Neural cell (in vitro differentiated cells): ENCODE measurements around the gene CTNNA1. TPM values are rescaled to one million over a fixed set of nuclear protein-coding genes. Genes with fewer than 3 reads are reported as not detected.

Source experiments
- H2AFZ ChIP-seq: fragments of 200-600, 300-800 bp; sonication (generic), shearing (Covaris generic); 2 replicates; pipeline ENCODE4 v1.6.0; 2014; ENCODE audit warnings: low read depth, mild to moderate bottlenecking, antibody characterized with exemption, low read length, moderate library complexity
- H3F3A ChIP-seq: fragments of 200-600 bp; shearing (Covaris generic); 2 replicates; pipeline ENCODE4 v1.6.1; 2016; ENCODE audit warnings: mild to moderate bottlenecking, moderate library complexity, mixed read lengths, antibody characterized with exemption, low read length; ENCODE audit not compliant: insufficient read depth, poor library complexity, severe bottlenecking
- H3K27ac ChIP-seq: fragments of 200-600, 300-800 bp; sonication (generic), shearing (Covaris generic); 2 replicates; pipeline ENCODE4 v1.5.1; 2014; ENCODE audit warnings: mild to moderate bottlenecking, low read length, moderate library complexity
- H3K27me3 ChIP-seq: fragments of 300-800, 200-600 bp; sonication (generic), shearing (Covaris generic); 2 replicates; pipeline ENCODE4 v1.6.0; 2014; ENCODE audit warnings: mild to moderate bottlenecking, low read depth, low read length, moderate library complexity; ENCODE audit not compliant: insufficient read depth
- H3K36me3 ChIP-seq: fragments of 300-800, 200-600 bp; sonication (generic), shearing (Covaris generic); 2 replicates; pipeline ENCODE4 v1.5.1; 2014; ENCODE audit warnings: mild to moderate bottlenecking, antibody characterized with exemption, low read length, moderate library complexity; ENCODE audit not compliant: insufficient read depth
- H3K4me2 ChIP-seq: fragments of 300-800, 200-600 bp; sonication (generic), shearing (Covaris generic); 2 replicates; pipeline ENCODE4 v1.6.0; 2014; ENCODE audit warnings: mild to moderate bottlenecking, low read length
- H3K4me3 ChIP-seq: fragments of 300-800, 200-600 bp; sonication (generic), shearing (Covaris generic); 2 replicates; pipeline ENCODE4 v1.5.1; 2014; ENCODE audit warnings: mild to moderate bottlenecking, low read length, moderate library complexity
- H3K79me2 ChIP-seq: fragments of 200-600 bp; shearing (Covaris generic); replicated peaks from 2 replicates; pipeline ENCODE4 v1.6.0; 2014; ENCODE audit warnings: mild to moderate bottlenecking, low read length, moderate library complexity; ENCODE audit not compliant: insufficient read depth
- H3K9ac ChIP-seq: fragments of 300-800, 200-600 bp; sonication (generic), shearing (Covaris generic); 2 replicates; pipeline ENCODE4 v1.6.1; 2016; ENCODE audit warnings: mild to moderate bottlenecking, low read length, mixed read lengths
- H3K9me2 ChIP-seq: fragments of 200-600 bp; shearing (Covaris generic); 2 replicates; pipeline ENCODE4 v1.6.1; 2016; ENCODE audit warnings: mild to moderate bottlenecking, low read length, mixed read lengths; ENCODE audit not compliant: insufficient read depth
- H3K9me3 ChIP-seq: fragments of 200-600, 300-800 bp; sonication (generic), shearing (Covaris generic); 2 replicates; pipeline ENCODE4 v1.6.1; 2016; ENCODE audit warnings: mild to moderate bottlenecking, mixed run types, low read length, moderate library complexity, mixed read lengths
- H4K20me1 ChIP-seq: fragments of 200-600 bp; shearing (Covaris generic); 2 replicates; pipeline ENCODE4 v1.6.1; 2016; ENCODE audit warnings: mild to moderate bottlenecking, mixed run types; ENCODE audit not compliant: insufficient read depth
- CTCF ChIP-seq: fragments of 450-650 bp; IDR thresholded peaks from 2 replicates; pipeline ENCODE4 v1.5.1; 2014; ENCODE audit warnings: antibody characterized with exemption, mild to moderate bottlenecking, moderate library complexity; ENCODE audit not compliant: poor library complexity, severe bottlenecking
- EP300 ChIP-seq: fragments of 450-650 bp; conservative IDR thresholded peaks from 2 replicates; pipeline ENCODE4 v1.6.1; 2014; ENCODE audit warnings: antibody characterized with exemption, mild to moderate bottlenecking, moderate library complexity; ENCODE audit not compliant: poor library complexity, severe bottlenecking
- EZH2 ChIP-seq: fragments of 200-600, 300-800 bp; shearing (Covaris generic), sonication (generic); IDR thresholded peaks from 2 replicates; pipeline ENCODE4 v1.6.1; 2014; ENCODE audit warnings: antibody characterized with exemption, low read length, borderline replicate concordance, mild to moderate bottlenecking; ENCODE audit not compliant: insufficient read depth, poor library complexity, severe bottlenecking
- MXI1 ChIP-seq: fragments of 450-650 bp; conservative IDR thresholded peaks from 2 replicates; pipeline ENCODE4 v1.6.1; 2014; ENCODE audit warnings: antibody characterized with exemption, mild to moderate bottlenecking; ENCODE audit not compliant: poor library complexity, severe bottlenecking
- POLR2AphosphoS5 ChIP-seq: IDR thresholded peaks from 2 replicates; pipeline ENCODE4 v1.6.1; 2012
- RAD21 ChIP-seq: fragments of 450-650 bp; conservative IDR thresholded peaks from 2 replicates; pipeline ENCODE4 v1.6.1; 2014; ENCODE audit warnings: antibody characterized with exemption, mild to moderate bottlenecking, moderate library complexity
- REST ChIP-seq: IDR thresholded peaks from 2 replicates; pipeline ENCODE4 v1.6.1; 2012; ENCODE audit warnings: borderline replicate concordance
- SMC3 ChIP-seq: fragments of 450-650 bp; conservative IDR thresholded peaks from 2 replicates; pipeline ENCODE4 v1.6.1; 2014; ENCODE audit warnings: antibody characterized with exemption, mild to moderate bottlenecking, moderate library complexity; ENCODE audit not compliant: poor library complexity
- TAF1 ChIP-seq: IDR thresholded peaks from 2 replicates; pipeline ENCODE4 v1.6.1; 2012; ENCODE audit warnings: low read depth
- polyA plus RNA-seq: library from polyadenylated mRNA; depleted of rRNA; stranded (reverse); fragments of >200 nt; gene quantifications from 2 replicates; pipeline ENCODE4 v1.2.3, GENCODE V29; 2014

Gene CTNNA1
- polyA plus RNA-seq, 1 donor from 2014 or later, result 87.9 TPM

GRCh38 chr5:138951986-138952735, 198.9 kb downstream of the CTNNA1 start:
- H3K27me3 ChIP-seq, result no peaks in the 10 kb centered on the region
- TF ChIP-seq REST (no peak), EZH2 (no peak), EP300 (no peak), POLR2AphosphoS5 (no peak), RAD21 (no peak), CTCF (no peak), TAF1 (no peak), SMC3 (no peak), MXI1 (no peak)
- H4K20me1 ChIP-seq, result no peaks in the 10 kb centered on the region
- no peaks in the 10 kb centered on the region for H3F3A ChIP-seq
- H3K79me2 ChIP-seq, result no peaks in the 10 kb centered on the region
- H3K4me2 ChIP-seq, result no peak overlapping the region
- H3K9me3 ChIP-seq, result no peaks in the 10 kb centered on the region
- H3K36me3 ChIP-seq, result no peaks in the 10 kb centered on the region
- no peaks in the 10 kb centered on the region for H3K9me2 ChIP-seq
- no peak overlapping the region for H3K27ac ChIP-seq
- H2AFZ ChIP-seq, result no peak overlapping the region
- H3K9ac ChIP-seq, result no peak overlapping the region
- no peak overlapping the region for H3K4me3 ChIP-seq

- no peak for TF ChIP-seq POLR2AphosphoS5
- no peak for TF ChIP-seq SMC3
- TF ChIP-seq REST, result no peak
- no peak for TF ChIP-seq EZH2
- no peak for TF ChIP-seq TAF1
- TF ChIP-seq RAD21, result no peak
- no peak for TF ChIP-seq CTCF
- peak overlapping the region; percentile 18 for H3K4me3 ChIP-seq
- no peaks in the 10 kb centered on the region for H3K79me2 ChIP-seq
- H3K9ac ChIP-seq, result no peak overlapping the region
- no peaks in the 10 kb centered on the region for H3K9me2 ChIP-seq
- no peaks in the 10 kb centered on the region for H3F3A ChIP-seq
- no peak overlapping the region for H3K4me2 ChIP-seq
- no peaks in the 10 kb centered on the region for H4K20me1 ChIP-seq
- H3K9me3 ChIP-seq, result no peaks in the 10 kb centered on the region
- no peaks in the 10 kb centered on the region for H3K27me3 ChIP-seq
- H2AFZ ChIP-seq, result no peak overlapping the region
- H3K27ac ChIP-seq, result peak overlapping the region; percentile 40
- H3K36me3 ChIP-seq, result no peaks in the 10 kb centered on the region
These were observed 199.7 kb downstream of the CTNNA1 start for GRCh38 chr5:138952962-138953361.
